ENCODE data around the gene CDK5RAP1.
A peak's percentile ranks its signal among the peaks of the same experiment; 100 is the strongest.
"Not testable (repeated sequence)": the region's sequence is repeated elsewhere in the genome, so short reads cannot be mapped to it uniquely, and the experiment has no call there.

CDK5RAP1 gene, protein sequence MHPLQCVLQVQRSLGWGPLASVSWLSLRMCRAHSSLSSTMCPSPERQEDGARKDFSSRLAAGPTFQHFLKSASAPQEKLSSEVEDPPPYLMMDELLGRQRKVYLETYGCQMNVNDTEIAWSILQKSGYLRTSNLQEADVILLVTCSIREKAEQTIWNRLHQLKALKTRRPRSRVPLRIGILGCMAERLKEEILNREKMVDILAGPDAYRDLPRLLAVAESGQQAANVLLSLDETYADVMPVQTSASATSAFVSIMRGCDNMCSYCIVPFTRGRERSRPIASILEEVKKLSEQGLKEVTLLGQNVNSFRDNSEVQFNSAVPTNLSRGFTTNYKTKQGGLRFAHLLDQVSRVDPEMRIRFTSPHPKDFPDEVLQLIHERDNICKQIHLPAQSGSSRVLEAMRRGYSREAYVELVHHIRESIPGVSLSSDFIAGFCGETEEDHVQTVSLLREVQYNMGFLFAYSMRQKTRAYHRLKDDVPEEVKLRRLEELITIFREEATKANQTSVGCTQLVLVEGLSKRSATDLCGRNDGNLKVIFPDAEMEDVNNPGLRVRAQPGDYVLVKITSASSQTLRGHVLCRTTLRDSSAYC

DNA sequence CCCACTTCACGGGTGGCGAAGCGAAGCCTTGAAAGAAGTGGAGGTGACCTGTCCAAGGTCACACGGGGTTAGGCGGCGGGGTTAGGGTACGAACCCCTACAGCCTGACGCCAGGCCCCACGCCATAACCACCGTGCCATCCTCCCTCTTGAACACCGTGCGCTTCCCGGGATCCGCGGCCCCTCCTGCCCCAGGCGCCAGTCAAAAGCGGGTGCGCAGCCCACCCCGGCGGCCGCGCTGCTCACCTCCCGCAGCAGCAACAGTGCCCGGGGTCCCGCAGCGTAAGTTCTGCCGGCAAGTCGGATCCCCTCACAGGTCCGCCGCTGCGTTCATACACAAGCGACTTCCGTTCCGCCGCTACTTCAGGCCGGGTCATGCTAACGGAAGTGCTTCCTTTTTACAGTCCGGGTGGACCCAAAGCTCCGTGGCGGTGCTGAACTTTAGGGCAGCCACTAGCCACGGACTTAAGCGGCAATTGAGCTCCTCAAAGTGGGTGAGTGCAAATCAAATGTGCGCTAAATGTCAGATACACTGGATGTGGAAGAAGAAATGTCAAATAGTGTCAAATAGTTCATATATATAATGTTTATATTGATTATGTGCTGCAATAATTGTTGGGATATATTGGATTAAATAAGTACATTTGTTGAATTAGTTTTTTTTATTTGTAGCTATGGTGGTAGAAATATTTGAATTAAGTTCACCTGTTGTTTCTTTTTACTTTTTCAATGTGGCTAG is at the start of gene CDK5RAP1:
Gene CDK5RAP1 (minus strand): TSS at position 336 of the 737 bp plus-strand sequence. CDS start 4,455 bp downstream, outside the sequence.
- peak; percentile 80 to 82 (median 80) for DNase-seq (ENCODE audit: low read depth in 2 of 3, low spot score in 1 of 3)

DNA sequence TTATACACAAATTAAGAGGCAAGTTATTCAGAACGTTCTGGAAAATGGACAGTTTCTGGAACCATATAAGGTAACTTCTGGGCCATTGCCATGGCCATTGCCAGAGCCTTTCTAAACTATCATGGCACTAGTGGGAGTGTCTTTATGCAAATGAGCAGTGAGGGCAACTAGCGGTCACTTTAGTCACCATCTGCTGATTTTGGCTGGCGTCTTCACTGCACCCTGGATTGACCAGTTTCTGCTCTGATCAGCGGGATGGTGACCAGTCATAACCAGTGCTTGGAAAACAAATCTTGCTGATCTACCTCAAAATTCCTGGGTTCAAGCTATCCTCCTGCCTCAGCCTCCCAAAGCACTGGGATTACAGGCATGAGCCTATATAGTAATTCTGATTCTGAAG is 49.5 kb upstream of the CDK5RAP1 start:
- no peak for DNase-seq (ENCODE audit: low read depth in 2 of 3, low spot score in 1 of 3)

DNA sequence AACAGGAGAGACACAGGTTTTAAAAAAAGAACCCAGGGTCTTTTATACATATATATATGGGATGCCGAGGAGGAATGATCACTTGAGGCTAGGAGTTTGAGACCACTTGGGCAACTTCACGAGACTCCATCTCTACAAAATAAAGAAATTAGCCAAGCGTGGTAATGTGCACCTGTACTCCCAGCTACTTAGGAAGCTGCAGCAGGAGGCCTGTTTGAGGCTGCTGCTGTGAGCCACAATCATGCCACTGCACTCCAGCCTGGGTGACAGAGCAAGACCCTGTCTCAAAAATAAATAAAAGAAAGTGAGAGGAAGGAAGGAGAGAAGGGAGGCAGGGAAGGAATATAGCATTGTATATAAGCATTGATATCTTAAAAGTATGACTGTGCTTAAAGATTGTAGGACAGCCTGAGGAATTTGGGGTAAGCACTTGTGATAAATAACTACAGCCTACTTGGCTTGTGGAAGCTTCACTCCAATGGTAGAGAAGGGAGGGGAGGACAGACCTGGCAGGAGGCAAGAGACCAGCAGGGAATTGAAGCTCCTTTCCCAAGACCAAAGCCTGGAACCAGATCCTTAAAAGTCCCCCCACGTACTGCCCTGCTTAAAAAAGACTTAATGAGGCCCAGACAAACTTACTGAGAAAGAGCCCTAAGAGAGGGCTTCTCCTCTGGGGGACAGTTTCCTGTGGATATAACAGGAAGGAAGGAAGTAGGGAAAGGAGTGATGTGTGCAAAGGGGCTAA is 44.7 kb upstream of the CDK5RAP1 start:
- DNase-seq (ENCODE audit: low read depth in 2 of 3, low spot score in 1 of 3) = no peak

DNA sequence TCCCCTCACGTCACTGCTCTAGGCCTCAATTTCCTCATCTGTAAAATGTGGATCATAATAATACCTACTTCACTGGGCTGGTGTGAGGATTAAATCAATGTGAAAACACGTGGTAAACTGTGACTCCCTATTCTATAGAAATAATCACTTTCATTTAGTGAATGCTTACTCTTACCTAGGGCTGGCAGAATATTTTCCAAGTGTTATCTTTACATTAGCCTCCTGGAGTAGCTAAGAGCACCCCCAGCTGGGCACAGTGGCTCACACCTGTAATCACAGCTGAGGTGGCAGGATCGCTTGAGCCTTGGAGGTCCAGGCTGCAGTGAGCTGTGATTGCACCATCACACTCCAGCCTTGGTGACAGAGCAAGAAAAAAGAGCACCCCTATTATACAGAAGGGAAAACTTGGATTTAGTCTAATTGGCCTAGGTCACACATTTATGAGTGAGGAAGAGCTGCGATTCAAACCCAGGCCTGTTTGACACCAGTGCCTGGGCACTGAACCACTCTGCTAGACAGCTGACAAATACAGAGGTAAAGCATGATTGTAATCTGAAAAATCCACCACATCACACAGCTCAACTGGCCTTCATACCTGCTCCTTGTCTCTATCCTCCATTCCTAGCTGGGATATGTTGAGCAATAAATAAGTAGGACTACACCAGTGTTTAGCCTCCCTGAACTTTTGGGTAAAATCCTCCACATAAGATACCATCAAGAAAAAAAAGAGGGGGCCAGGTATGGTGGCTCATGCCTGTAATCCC is 43.7 kb upstream of the CDK5RAP1 start:
- DNase-seq (ENCODE audit: low read depth in 2 of 3, low spot score in 1 of 3) = no peak

DNA sequence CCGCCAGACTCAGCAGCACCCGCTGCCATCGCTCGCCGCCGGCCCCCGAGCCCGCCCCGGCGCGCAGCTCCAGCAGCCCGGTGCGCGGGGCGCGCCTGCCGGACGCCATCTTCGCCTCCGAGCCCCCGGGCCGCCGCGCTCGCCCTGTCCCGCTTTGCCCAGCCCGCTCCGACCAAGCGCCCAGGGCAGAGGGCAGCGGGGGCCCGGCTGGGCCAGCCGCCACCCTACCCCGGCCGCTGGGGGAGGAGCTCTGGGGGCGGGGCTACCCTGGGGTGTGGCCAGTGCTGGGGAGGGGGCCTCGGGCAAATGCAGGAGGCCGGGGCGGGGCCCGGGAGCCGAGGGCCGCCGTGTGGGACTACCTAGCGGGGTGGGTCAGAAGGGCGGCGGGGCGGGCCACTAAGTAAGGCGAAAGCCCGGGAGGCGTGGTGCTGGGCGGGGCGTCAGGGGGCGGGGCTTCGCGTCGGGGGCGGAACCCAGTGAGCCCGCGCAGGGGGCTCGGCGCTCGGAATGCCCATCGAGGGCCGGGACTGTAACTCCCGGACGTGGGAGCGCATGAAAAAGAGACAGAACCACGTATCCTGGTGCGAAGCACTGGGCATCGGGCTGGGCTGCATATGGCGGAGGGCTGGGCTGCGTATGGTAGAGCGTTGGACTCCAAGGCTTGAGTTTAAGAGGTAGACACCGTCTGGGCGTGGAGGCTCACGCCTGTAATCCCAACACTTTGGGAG is 42.4 kb upstream of the CDK5RAP1 start, which contains the start of gene SNTA1:
Gene SNTA1 (minus strand): TSS at position 252 of the 728 bp plus-strand sequence. CDS start 143 bp downstream, at position 109.
- peak; percentile 80 to 89 (median 87) for DNase-seq (ENCODE audit: low read depth in 2 of 3, low spot score in 1 of 3)

DNA sequence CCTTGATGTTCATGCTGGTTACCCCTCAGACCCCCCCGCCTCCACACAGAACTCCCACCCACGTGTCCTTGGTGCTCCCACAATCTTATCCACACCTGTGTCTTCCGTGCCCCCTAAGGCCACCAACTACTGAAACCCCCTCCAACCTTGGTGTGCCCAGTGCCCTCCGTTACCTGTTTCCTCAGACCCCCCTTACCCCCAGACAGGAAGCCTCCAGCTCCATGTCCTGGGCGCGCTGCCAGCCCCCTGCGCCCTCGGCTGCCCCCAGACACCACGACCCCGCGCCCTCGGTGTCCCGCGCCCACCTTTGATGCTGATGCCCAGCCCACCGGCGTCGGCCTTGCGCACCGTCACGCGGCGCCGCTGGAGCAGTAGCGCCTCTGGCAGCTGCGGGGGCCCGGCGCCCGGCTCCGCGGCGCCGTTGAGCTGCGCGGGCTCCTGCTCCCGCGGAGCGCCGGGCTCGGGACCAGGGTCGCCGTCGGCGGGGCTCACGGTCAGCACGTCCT is 41.7 kb upstream of the CDK5RAP1 start:
- no peak for DNase-seq (ENCODE audit: low read depth in 2 of 3, low spot score in 1 of 3)

DNA sequence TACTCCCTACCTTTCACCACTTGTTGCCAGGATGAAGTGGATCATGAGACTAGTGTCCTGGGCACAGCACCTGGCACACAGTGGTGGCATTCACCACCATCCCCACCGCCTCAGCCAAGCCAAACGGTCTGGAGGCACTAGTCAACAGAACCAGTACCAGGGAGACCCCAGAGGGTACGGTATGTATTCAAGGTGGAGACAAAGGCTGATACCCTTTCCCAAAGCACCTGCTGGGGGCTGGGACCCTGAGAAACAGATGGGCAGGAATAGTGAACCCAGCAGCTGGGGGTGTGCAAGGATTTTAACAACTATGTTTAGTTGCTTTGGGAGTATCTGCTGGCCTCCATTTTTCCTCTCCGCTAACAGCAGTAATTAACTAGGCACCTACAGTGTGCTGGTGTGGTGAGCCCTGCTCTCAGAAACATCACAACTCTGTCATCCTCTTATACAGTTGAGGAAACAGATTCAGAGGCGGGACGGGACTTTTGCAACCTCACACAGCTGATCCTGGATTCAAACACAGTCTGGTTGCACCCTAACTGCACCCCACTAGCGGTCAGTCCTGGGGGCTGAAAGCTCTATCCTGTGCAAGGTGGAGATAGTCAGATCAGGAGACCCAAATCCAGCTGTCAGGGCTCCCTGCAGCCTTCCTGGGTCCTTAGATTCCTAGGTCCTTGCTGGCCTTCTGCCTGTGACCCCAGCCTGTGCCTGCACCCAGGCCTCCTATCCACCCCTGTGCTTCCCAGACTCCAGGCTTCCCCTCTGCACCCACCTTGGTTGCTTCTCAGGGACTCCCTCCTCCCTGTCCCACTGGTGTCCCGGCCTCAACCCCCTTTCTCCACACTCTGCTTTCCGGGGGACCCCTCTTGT is 41.1 kb upstream of the CDK5RAP1 start:
- no peak for DNase-seq (ENCODE audit: low read depth in 2 of 3, low spot score in 1 of 3)

DNA sequence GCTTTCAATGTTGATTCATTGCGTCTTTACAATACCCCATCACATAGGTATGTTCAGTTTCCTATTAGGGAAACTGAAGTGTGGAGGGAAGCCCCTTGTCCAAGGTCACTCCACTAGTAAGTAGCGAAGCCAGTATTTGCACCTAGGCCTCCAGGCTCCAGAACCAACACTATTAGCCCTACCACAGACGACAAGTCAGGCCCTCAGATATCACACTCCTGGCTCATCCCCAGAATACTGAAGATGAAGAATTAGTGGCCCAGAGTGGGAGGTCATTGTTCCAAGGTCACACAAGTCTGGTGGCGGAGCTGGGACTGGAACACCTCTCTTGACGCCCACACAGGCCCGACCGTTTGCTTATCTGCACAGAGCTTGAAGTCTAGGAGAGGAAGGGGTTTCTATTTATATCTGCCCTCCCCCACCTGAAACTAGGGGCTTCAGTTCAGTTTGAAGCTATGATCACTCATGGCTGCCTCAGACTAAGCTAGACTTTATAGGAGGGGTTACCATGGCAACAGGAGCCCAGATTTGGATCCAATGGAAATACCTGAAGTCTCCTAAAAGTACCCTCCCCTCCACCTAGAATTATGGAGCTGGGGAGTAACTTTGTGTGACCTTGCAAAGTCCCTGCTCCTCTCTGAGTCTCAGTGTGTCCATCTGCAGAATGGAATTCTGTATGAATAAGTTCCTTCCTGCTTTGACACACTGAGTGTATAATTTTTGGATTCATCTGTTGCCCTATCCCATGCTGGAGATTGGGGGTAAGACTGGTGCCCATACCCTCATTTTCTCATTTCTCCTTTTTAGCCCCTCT is 40.0 kb upstream of the CDK5RAP1 start:
- DNase-seq (ENCODE audit: low read depth in 2 of 3, low spot score in 1 of 3) = no peak

DNA sequence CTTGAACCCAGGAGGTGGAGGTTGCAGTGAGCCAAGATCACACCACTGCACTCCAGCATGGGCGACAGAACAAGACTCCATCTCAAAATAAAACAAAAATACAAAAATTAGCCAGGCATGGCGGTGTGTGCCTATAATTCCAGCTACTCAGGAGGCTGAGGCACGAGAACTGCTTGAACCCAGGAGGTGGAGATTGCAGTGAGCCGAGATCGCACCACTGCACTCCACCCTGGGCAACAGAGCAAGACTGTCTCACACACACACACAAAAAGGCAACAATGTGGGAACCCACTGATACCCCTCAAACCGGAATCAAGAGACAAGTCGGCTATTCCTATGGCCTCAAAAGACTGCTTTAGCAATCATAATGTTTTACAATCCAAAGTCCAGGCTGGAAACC is 39.2 kb upstream of the CDK5RAP1 start:
- not testable (repeated sequence) for DNase-seq (ENCODE audit: low read depth in 2 of 3, low spot score in 1 of 3)

DNA sequence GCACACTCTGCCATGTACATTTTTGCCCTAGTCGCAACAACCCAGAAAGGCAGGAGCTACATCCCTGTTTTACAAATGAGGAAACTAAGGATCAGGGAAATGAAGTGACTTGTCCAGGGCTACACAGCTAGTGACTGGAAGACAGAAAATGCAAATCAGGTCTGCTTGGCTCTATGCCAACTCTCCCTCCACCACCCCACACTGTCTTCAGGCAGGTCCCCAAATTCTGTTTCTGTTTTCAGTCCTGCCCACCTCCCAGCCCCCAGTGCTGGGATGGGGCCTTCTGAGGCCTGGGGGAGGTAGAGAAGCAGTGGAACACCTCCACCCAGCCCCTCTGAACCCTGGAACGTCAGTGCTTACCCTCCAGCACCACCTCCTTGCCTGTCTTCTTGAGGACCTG is 37.2 kb upstream of the CDK5RAP1 start:
- no peak for DNase-seq (ENCODE audit: low read depth in 2 of 3, low spot score in 1 of 3)

DNA sequence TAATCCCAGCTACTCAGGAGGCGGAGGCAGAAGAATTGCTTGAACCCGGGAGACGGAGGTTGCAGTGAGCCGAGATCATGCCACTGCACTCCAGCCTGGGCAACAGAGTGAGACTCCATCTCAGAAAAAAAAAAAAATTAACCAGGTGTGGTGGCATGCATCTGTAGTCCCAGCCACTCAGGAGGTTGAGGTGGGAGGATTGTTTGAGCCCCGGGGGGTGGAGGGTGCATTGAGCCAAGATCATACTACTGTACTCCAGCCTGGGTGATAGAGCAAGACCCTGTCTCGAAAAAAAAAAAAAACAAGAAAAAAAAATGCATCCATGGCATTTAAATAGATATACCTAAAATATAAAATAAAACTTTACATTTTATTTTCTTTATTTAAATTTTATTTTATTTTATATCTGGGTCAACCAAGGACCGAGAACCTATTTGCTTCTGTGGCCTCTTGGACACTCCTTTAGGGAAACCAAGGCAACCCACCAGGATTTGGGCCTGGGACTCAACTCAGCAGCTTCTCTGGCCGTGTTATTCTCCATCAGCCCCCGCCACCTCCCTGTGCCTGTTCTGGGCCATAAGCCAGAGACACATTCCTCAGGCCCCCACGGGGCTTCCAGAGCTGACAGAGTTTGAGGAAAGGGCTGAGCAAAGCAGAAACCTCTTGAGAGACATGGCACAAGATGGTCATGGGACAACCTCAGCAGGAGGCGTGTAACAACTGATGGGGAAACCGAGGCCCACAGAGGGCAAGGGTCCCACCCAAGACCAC is 36.0 kb upstream of the CDK5RAP1 start:
- DNase-seq (ENCODE audit: low read depth in 2 of 3, low spot score in 1 of 3) = no peak

DNA sequence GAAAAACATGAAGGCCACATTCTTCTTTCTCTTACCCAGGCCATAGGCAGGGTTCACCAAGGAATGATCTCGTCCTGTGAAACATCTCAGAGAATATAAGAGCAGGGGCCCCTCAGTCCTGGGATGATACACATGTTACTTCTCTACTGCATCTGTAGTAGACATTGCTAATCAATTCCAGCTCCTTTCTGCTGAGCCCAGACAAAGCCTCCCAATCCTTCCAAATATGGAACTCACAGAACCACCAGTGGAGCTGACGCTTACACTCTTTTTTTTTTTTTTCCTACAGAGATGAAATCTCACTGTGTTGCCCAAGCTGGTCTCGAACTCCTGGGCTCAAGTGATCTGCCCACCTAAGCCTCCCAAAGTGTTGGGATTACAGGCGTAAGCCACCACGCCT is 33.1 kb upstream of the CDK5RAP1 start:
- no peak for DNase-seq (ENCODE audit: low read depth in 2 of 3, low spot score in 1 of 3)

DNA sequence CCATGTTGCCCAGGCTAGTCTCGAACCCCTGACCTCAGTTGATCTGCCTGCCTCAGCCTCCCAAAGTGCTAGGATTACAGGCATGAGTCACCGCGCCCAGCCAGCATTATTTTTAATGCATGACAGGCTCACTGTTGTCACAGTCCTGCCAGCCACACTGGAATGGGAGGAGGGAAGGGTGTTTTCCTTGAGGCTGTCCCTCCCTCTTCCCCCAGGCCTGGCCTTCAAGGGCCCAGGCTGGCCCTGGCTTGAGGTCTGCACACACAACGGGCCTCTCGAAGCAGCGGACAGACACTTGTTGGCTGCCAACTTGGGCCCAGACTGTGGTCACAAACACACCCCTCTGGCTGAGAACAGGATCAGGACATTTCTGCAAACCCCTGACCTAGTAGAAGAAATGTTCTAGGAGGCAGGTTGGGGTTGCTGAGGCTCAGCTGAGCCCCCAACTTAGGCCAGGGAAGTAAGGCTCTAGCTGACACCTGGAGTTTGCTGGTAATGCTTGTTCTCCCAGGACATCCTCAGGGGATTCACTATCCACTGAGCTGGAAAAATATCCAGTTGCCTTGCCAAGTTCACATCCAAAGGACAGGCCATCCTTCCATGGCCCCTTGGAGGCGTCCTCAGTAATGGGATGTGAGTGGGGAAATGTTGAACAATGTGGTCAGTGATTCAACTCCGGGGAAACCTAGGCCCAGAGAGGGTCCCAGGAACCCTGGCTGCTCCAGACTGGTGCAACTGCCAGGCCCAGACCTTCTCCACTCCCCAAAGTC is 32.3 kb upstream of the CDK5RAP1 start:
- DNase-seq (ENCODE audit: low read depth in 2 of 3, low spot score in 1 of 3) = no peak

DNA sequence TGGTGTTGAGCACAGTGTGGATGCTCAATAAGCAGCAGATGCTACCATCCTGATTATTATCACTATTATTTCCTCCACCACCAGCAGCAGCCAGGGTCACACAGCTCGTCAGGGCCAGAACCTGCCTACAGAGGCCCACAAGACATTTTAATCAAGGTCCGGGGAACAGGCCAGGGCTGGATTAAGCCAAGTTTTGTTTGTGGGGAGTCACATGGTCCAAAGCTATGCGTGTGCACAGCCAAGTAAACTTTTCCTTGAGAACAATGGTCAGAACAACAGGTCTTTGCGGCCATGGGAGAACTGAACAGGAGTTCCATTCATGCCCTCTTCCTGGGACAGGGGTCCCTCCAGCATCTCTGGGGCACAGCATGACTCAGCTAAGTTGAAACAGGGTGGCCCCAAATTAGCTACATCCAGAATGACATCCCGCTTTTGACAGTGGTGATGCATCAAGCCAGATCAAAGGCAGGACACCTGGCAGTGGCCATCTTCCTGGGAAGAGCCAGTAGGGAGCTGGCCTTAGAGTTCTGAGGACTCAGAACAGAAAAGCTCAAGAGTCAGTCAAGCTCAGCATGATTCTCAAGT is 30.6 kb upstream of the CDK5RAP1 start:
- no peak for DNase-seq (ENCODE audit: low read depth in 2 of 3, low spot score in 1 of 3)

DNA sequence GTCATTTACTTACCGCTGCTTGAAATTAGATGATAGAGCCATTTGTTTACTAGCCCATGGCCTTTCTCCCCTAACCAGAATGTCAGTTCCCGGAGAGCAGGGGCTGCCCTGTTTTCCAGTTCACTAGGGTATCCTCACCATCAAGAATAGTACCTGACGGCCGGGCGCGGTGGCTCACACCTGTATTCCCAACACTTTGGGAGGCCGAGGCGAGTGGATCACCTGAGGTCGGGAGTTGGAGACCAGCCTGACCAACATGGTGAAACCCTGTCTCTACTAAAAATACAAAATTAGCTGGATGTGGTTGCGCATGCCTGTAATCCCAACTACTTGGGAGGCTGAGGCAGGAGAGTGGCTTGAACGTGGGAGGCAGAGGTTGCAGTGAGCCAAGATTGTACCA is 22.6 kb upstream of the CDK5RAP1 start:
- DNase-seq (ENCODE audit: low read depth in 2 of 3, low spot score in 1 of 3) = not testable (repeated sequence)

All from stimulated activated CD4-positive, alpha-beta T cell treated with anti-CD3 and anti-CD28 coated beads, Interleukin-12 subunit alpha, Interleukin-12 subunit beta, amount 100 ng/mL, for 48 hours (primary cell).